Loucy (cell line): ENCODE measurements around the gene MORC3.

Source experiments
- H2AFZ ChIP-seq: fragments of 200-600 bp; sonication (generic); 2 replicates; pipeline ENCODE4 v1.6.0; 2016; ENCODE audit warnings: antibody characterized with exemption, mild to moderate bottlenecking, low read length, moderate library complexity
- H3F3A ChIP-seq: fragments of 200-600 bp; 2 replicates; pipeline ENCODE4 v1.6.0; 2016; ENCODE audit warnings: antibody characterized with exemption, low read depth, mild to moderate bottlenecking
- H3K27me3 ChIP-seq: fragments of 200-600 bp; sonication (generic); 2 replicates; pipeline ENCODE4 v1.6.1; 2014; ENCODE audit warnings: low read length, mild to moderate bottlenecking; ENCODE audit not compliant: insufficient read depth, poor library complexity, severe bottlenecking
- H3K36me3 ChIP-seq: fragments of 200-600 bp; sonication (generic); 2 replicates; pipeline ENCODE4 v1.6.1; 2016; ENCODE audit warnings: low read length; ENCODE audit not compliant: insufficient read depth
- H3K4me1 ChIP-seq: fragments of 200-600 bp; sonication (generic); 2 replicates; pipeline ENCODE4 v1.5.1; 2014; ENCODE audit warnings: low read length, mild to moderate bottlenecking; ENCODE audit not compliant: insufficient read depth, poor library complexity, severe bottlenecking
- H3K4me2 ChIP-seq: fragments of 200-600 bp; sonication (generic); 2 replicates; pipeline ENCODE4 v1.6.0; 2014; ENCODE audit warnings: antibody characterized with exemption, low read length, low read depth, mild to moderate bottlenecking; ENCODE audit not compliant: poor library complexity, severe bottlenecking
- H3K4me3 ChIP-seq: fragments of 200-600 bp; sonication (generic); 2 replicates; pipeline ENCODE4 v1.5.1; 2014; ENCODE audit warnings: low read length, mild to moderate bottlenecking, mixed read lengths; ENCODE audit not compliant: poor library complexity, severe bottlenecking
- H3K79me2 ChIP-seq: fragments of 200-600 bp; sonication (generic); 2 replicates; pipeline ENCODE4 v1.6.1; 2014; ENCODE audit warnings: low read length; ENCODE audit not compliant: insufficient read depth
- H3K9ac ChIP-seq: fragments of 200-600 bp; sonication (generic); 2 replicates; pipeline ENCODE4 v1.6.0; 2014; ENCODE audit warnings: mild to moderate bottlenecking, low read depth, low read length, moderate library complexity; ENCODE audit not compliant: poor library complexity, severe bottlenecking
- H3K9me2 ChIP-seq: fragments of 200-600 bp; sonication (generic); replicated peaks from 2 replicates; pipeline ENCODE4 v1.6.1; 2016; ENCODE audit warnings: low read depth, low read length, mixed read lengths
- H3K9me3 ChIP-seq: fragments of 200-600 bp; sonication (generic); 2 replicates; pipeline ENCODE4 v1.6.1; 2014; ENCODE audit warnings: mild to moderate bottlenecking, antibody characterized with exemption, low read length, low read depth; ENCODE audit not compliant: insufficient read depth
- H4K20me1 ChIP-seq: fragments of 200-600 bp; sonication (generic); 2 replicates; pipeline ENCODE4 v1.6.0; 2014; ENCODE audit warnings: antibody characterized with exemption, low read length, mild to moderate bottlenecking; ENCODE audit not compliant: insufficient read depth, poor library complexity, severe bottlenecking
- EZH2phosphoT487 ChIP-seq: fragments of 200-600 bp; IDR thresholded peaks from 2 replicates; pipeline ENCODE4 v1.6.1; 2018; ENCODE audit warnings: antibody characterized with exemption, mild to moderate bottlenecking, moderate library complexity, borderline replicate concordance
- TF ChIP-seq, protein P1 (sequence below): fragments of 200-600 bp; sonication (generic); conservative IDR thresholded peaks from 2 replicates; pipeline ENCODE4 v1.5.1; 2014; ENCODE audit warnings: mild to moderate bottlenecking, antibody characterized with exemption, low read length

Gene MORC3

DNA sequence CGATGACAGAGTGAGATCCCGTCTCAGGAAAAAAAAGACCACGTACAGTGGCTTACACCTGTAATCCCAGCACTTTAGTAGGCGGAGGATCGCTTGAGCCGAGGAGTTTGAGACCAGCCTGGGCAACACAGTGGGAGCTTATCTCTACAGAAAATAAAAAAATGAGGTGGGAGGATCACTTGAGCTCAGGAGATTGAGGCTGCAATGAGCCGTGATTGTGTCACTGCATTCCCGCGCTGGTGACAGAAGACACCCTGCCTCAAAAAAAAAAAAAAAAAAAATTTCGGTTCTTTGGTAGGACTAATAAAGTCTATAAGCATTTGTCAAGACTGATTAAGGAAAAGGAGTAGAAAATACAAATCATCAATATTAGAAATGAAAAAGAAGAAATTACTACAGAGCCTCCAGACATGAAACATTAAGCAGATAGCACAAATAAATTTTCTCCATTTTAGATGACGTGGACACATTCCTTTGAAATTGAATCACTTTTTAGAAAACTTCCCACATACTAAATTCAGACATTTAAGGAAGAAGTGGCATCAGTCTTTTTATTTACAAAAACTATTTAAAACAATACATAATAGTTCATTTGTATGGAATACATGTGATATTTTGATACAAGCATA, 30.4 kb downstream of the MORC3 start:
- Histone ChIP-seq H3K9me2 (no peaks in the 10 kb centered on the region), H2AFZ (no peak overlapping the region), H3F3A (no peaks in the 10 kb centered on the region), H3K27me3 (no peaks in the 10 kb centered on the region), H3K36me3 (peaks cover 80% of the 10 kb centered on the region; the same call in 1 of the 2 replicates), H4K20me1 (no peaks in the 10 kb centered on the region), H3K79me2 (no peaks in the 10 kb centered on the region), H3K9ac (no peak overlapping the region), H3K4me3 (no peak overlapping the region), H3K9me3 (no peaks in the 10 kb centered on the region), H3K4me2 (no peak overlapping the region), H3K4me1 (no peaks in the 10 kb centered on the region)
- TF ChIP-seq, protein P1, sequence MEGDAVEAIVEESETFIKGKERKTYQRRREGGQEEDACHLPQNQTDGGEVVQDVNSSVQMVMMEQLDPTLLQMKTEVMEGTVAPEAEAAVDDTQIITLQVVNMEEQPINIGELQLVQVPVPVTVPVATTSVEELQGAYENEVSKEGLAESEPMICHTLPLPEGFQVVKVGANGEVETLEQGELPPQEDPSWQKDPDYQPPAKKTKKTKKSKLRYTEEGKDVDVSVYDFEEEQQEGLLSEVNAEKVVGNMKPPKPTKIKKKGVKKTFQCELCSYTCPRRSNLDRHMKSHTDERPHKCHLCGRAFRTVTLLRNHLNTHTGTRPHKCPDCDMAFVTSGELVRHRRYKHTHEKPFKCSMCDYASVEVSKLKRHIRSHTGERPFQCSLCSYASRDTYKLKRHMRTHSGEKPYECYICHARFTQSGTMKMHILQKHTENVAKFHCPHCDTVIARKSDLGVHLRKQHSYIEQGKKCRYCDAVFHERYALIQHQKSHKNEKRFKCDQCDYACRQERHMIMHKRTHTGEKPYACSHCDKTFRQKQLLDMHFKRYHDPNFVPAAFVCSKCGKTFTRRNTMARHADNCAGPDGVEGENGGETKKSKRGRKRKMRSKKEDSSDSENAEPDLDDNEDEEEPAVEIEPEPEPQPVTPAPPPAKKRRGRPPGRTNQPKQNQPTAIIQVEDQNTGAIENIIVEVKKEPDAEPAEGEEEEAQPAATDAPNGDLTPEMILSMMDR: no peak
- TF ChIP-seq EZH2phosphoT487: no peak

DNA sequence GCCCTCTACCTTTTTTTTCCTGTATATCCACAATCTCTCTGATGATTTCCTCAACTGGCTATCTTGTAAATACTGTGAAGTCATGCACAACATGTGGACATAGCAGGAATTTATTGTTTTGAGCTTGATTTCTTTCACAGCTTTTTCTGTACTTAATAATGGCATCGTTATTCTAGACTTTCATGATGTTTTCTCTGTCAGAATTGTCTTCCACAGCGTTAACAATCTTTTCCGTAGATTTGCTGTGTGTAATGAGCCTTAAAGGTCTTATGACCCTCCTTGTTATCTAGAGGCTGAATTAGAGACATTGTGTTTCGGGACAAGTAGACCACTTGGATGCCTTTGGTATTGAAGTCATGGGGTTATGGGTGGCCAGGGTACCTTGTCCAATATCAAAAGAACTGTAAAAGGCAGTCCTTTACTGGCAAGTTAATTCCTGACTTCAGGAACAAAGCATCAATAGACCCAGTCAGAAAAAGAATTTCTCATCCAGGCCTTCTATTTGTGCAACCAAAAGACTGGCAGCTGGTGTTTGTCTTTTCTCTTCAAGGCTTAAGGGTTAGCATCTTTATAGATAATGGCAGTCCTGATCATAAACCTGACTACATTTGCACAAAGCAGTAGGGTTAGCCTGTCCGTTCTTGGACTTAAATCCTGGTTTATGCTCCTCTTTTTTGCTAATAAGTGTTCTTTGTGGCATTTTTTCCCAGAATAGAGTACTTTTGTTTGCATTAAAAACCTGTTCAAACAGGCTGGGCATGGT, 35.1 kb downstream of the MORC3 start:
- Histone ChIP-seq H3K9ac (no peak overlapping the region), H3K9me2 (no peaks in the 10 kb centered on the region), H3K4me3 (no peak overlapping the region), H3K36me3 (peaks cover 72% of the 10 kb centered on the region; the same call in 1 of the 2 replicates), H3K79me2 (no peaks in the 10 kb centered on the region), H3K27me3 (no peaks in the 10 kb centered on the region), H3K9me3 (no peaks in the 10 kb centered on the region), H3K4me2 (no peak overlapping the region), H3K4me1 (no peaks in the 10 kb centered on the region), H3F3A (no peaks in the 10 kb centered on the region), H4K20me1 (no peaks in the 10 kb centered on the region), H2AFZ (no peak overlapping the region)
- TF ChIP-seq EZH2phosphoT487: no peak
- TF ChIP-seq, protein P1: no peak

DNA sequence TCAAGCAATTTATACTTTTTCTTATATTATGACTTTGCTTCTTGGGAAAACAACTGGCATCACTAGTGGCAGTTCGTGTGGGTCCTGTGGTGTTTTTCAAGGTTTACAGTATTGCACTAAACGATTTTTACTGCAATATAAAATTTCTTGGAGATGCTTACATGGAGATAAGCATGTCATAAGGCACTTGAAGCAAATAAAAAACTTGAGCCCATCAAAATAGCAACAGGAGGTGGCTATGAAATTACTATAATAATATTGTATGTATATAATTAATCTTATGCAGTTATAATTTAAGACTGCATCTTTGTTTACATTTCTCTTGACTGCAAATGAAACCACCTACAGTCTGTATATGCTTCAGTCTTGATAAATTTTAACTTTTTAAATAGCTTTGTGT, 35.9 kb downstream of the MORC3 start:
- H3K79me2 ChIP-seq: no peaks in the 10 kb centered on the region
- no peaks in the 10 kb centered on the region for H3K9me3 ChIP-seq
- no peaks in the 10 kb centered on the region for H3F3A ChIP-seq
- no peaks in the 10 kb centered on the region for H4K20me1 ChIP-seq
- no peak overlapping the region for H3K9ac ChIP-seq
- no peaks in the 10 kb centered on the region for H3K4me1 ChIP-seq
- TF ChIP-seq, protein P1: no peak
- no peak for TF ChIP-seq EZH2phosphoT487
- no peak overlapping the region for H2AFZ ChIP-seq
- no peak overlapping the region for H3K4me2 ChIP-seq
- no peak overlapping the region for H3K4me3 ChIP-seq
- H3K36me3 ChIP-seq: peaks cover 72% of the 10 kb centered on the region; the same call in 1 of the 2 replicates
- no peaks in the 10 kb centered on the region for H3K27me3 ChIP-seq
- H3K9me2 ChIP-seq: no peaks in the 10 kb centered on the region
